GM23338 (cell line): ENCODE results near the gene MINK1. TPM values are rescaled to one million over a fixed set of nuclear protein-coding genes. Genes with fewer than 3 reads are reported as not detected.

Source experiments
- ATAC-seq: fragments of 200-7000 bp; cut with Tn5 transposase; 3 replicates; pipeline ENCODE4 v1.9.1; 2020
- DNase-seq: peaks from one replicate; pipeline ENCODE4 v3.0.0-alpha.2; 2015; ENCODE audit warnings: low spot score
- H2AFZ ChIP-seq: fragments of 200-600 bp; sonication (generic); 2 replicates; pipeline ENCODE4 v1.8.0; 2016; ENCODE audit warnings: antibody characterized with exemption, mild to moderate bottlenecking, moderate library complexity
- H3F3A ChIP-seq: fragments of 200-600 bp; sonication (generic); replicated peaks from 2 replicates; pipeline ENCODE4 v1.8.0; 2017; ENCODE audit warnings: antibody characterized with exemption, mixed run types, low read depth
- H3K27ac ChIP-seq: fragments of 200-600 bp; sonication (generic); 2 replicates; pipeline ENCODE4 v1.6.1; 2016; ENCODE audit warnings: low read depth
- H3K27me3 ChIP-seq: fragments of 200-600 bp; sonication (generic); 2 replicates; pipeline ENCODE4 v1.8.0; 2016; ENCODE audit warnings: mild to moderate bottlenecking, mixed run types, moderate library complexity; ENCODE audit not compliant: insufficient read depth
- H3K36me3 ChIP-seq: fragments of 200-600 bp; sonication (generic); 2 replicates; pipeline ENCODE4 v1.8.0; 2016; ENCODE audit warnings: mild to moderate bottlenecking; ENCODE audit not compliant: insufficient read depth
- H3K4me1 ChIP-seq: fragments of 200-600 bp; sonication (generic); 2 replicates; pipeline ENCODE4 v1.8.0; 2016; ENCODE audit warnings: mild to moderate bottlenecking, moderate library complexity; ENCODE audit not compliant: insufficient read depth
- H3K4me2 ChIP-seq: fragments of 200-600 bp; sonication (generic); 2 replicates; pipeline ENCODE4 v1.7.1; 2017; ENCODE audit warnings: mixed run types
- H3K4me3 ChIP-seq: fragments of 200-600 bp; sonication (generic); 2 replicates; pipeline ENCODE4 v1.6.1; 2016; ENCODE audit warnings: mixed run types
- H3K79me2 ChIP-seq: fragments of 200-600 bp; sonication (generic); replicated peaks from 2 replicates; pipeline ENCODE4 v1.8.0; 2017; ENCODE audit warnings: mild to moderate bottlenecking; ENCODE audit not compliant: insufficient read depth
- H3K9me2 ChIP-seq: fragments of 200-600 bp; sonication (generic); 2 replicates; pipeline ENCODE4 v1.8.0; 2017; ENCODE audit not compliant: insufficient read depth
- H4K20me1 ChIP-seq: fragments of 200-600 bp; sonication (generic); replicated peaks from 2 replicates; pipeline ENCODE4 v1.8.0; 2017; ENCODE audit warnings: mild to moderate bottlenecking; ENCODE audit not compliant: insufficient read depth
- H3K27ac Mint-ChIP-seq: 2 replicates; pipeline ENCODE4 v1.8.0; 2020; ENCODE audit warnings: inconsistent platforms, mild to moderate bottlenecking, moderate library complexity, mixed read lengths
- H3K27me3 Mint-ChIP-seq: 3 replicates; pipeline ENCODE4 v1.8.0; 2022; ENCODE audit warnings: low read depth, mild to moderate bottlenecking, moderate library complexity, mixed read lengths, inconsistent platforms; ENCODE audit not compliant: insufficient read depth, poor library complexity
- H3K36me3 Mint-ChIP-seq: 3 replicates; pipeline ENCODE4 v1.8.0; 2021; ENCODE audit warnings: low read depth, mild to moderate bottlenecking, inconsistent platforms, moderate library complexity, mixed read lengths
- H3K4me1 Mint-ChIP-seq: 3 replicates; pipeline ENCODE4 v1.8.0; 2020; ENCODE audit warnings: mild to moderate bottlenecking, inconsistent platforms, mixed read lengths
- H3K4me3 Mint-ChIP-seq: 3 replicates; pipeline ENCODE4 v1.8.0; 2021; ENCODE audit warnings: moderate library complexity, mild to moderate bottlenecking, inconsistent platforms, mixed read lengths
- H3K9me3 Mint-ChIP-seq: 3 replicates; pipeline ENCODE4 v1.8.0; 2020; ENCODE audit warnings: moderate library complexity, mild to moderate bottlenecking, inconsistent platforms, mixed read lengths
- ETS1 ChIP-seq: IDR thresholded peaks from 2 replicates; pipeline ENCODE4 v1.6.1; 2016; ENCODE audit warnings: antibody characterized with exemption
- JUNB ChIP-seq: IDR thresholded peaks from one replicate; pipeline ENCODE4 v1.6.1; 2016; ENCODE audit warnings: antibody characterized with exemption; ENCODE audit not compliant: unreplicated experiment
- POLR2AphosphoS5 ChIP-seq: IDR thresholded peaks from 2 replicates; pipeline ENCODE4 v1.6.1; 2016; ENCODE audit warnings: antibody characterized with exemption, low read depth
- REST ChIP-seq: IDR thresholded peaks from one replicate; pipeline ENCODE4 v1.6.1; 2018; ENCODE audit warnings: antibody characterized with exemption; ENCODE audit not compliant: unreplicated experiment
- STAT1 ChIP-seq: IDR thresholded peaks from one replicate; pipeline ENCODE4 v1.6.1; 2016; ENCODE audit warnings: antibody characterized with exemption; ENCODE audit not compliant: unreplicated experiment
- ZNF114 ChIP-seq: fragments of 250-450 bp; sonication (Bioruptor Pico); IDR thresholded peaks from 2 replicates; pipeline ENCODE4 v1.5.0; 2020; ENCODE audit warnings: mild to moderate bottlenecking, moderate library complexity
- ZNF331 ChIP-seq: fragments of 250-450 bp; sonication (Bioruptor Pico); IDR thresholded peaks from 2 replicates; pipeline ENCODE4 v1.5.0; 2020; ENCODE audit warnings: low read depth, mild to moderate bottlenecking, moderate library complexity
- ZNF462 ChIP-seq: fragments of 250-450 bp; sonication (Bioruptor Pico); IDR thresholded peaks from 2 replicates; pipeline ENCODE4 v1.5.0; 2020; ENCODE audit warnings: mild to moderate bottlenecking, moderate library complexity
- polyA plus RNA-seq: library from polyadenylated mRNA; unstranded; fragments of >200 nt; fragmentation: Nextera tagmentation; extraction: Ambion mirVana; gene quantifications from 2 replicates; pipeline ENCODE4 v1.2.1, GENCODE V29; 2016
- total RNA-seq: library from RNA; depleted of rRNA; stranded (reverse); fragments of >200 nt; shearing (Covaris generic); gene quantifications from 2 replicates; pipeline ENCODE4 v1.2.3, GENCODE V29; 2014

MINK1 gene
- total and polyA plus RNA-seq, 2 experiments from 2014 or later = 17.3 to 54.9 TPM

GRCh38 chr17:4802228-4802627 lies 30.9 kb upstream of the MINK1 start, which contains the start of gene C17orf114:
Gene C17orf114, minus strand, starts transcription at chr17:4802328.
- Histone ChIP-seq H3F3A (no peaks in the 10 kb centered on the region; the same call in 1 of the 2 replicates), H4K20me1 (no peaks in the 10 kb centered on the region; the same call in 1 of the 2 replicates), H3K79me2 (peaks cover 5% of the 10 kb centered on the region), H3K4me2 (no peak within 1 kb of the TSS), H3K9me2 (no peaks in the 10 kb centered on the region), H2AFZ (no peak within 1 kb of the TSS), H3K27me3 (no peaks in the 10 kb centered on the region), H3K27ac (no peak within 1 kb of the TSS), H3K4me3 (no peak within 1 kb of the TSS), H3K4me1 (peaks cover 3% of the 10 kb centered on the region; the same call in 1 of the 2 replicates), H3K36me3 (peaks cover 13% of the 10 kb centered on the region; the same call in 1 of the 2 replicates)
- H3K27ac Mint-ChIP-seq = peak within 1 kb of the TSS; percentile 11; the same call in 1 of the 2 replicates
- DNase-seq (no peak), ATAC-seq (no peak)
- TF ChIP-seq POLR2AphosphoS5 (no peak), ZNF331 (CRISPR knock-in tag) (no peak), ZNF462 (CRISPR knock-in tag) (no peak), ETS1 (no peak), STAT1 (no peak), JUNB (no peak), REST (no peak), ZNF114 (CRISPR knock-in tag) (no peak)
- H3K4me3 Mint-ChIP-seq = no peak within 1 kb of the TSS; the same call in 2 of the 3 replicates
- peaks cover 3% of the 10 kb centered on the region; the same call in 1 of the 3 replicates for H3K9me3 Mint-ChIP-seq
- peaks cover 13% of the 10 kb centered on the region for H3K27me3 Mint-ChIP-seq
- H3K4me1 Mint-ChIP-seq = peaks cover 7% of the 10 kb centered on the region; the same call in 2 of the 3 replicates
- H3K36me3 Mint-ChIP-seq = peaks cover 21% of the 10 kb centered on the region
